ENCODE data around the gene KCNAB1.

Gene KCNAB1

GRCh38 chr3:156417559-156418132 lies 297.3 kb downstream of the KCNAB1 start:
- no peak for DNase-seq

DNA sequence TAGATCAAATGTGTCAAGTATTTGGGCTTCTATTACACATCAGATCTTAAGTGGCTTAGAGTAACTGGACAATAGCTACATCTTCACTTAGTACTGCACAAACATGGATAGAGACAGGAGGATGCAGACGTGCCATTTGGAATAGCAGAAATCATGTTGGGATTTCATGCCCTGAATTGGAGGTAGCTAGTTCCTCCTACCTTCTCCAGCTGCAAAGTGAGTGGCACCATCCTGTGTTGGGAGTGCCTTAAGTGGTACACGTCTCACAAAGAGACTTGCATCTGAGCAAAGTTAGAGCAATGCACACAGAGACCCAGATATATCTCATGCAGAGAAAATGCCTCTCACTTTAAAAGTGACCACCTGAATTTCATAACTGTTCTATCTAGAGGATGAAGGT lies 298.1 kb downstream of the KCNAB1 start:
- no peak for DNase-seq

DNA sequence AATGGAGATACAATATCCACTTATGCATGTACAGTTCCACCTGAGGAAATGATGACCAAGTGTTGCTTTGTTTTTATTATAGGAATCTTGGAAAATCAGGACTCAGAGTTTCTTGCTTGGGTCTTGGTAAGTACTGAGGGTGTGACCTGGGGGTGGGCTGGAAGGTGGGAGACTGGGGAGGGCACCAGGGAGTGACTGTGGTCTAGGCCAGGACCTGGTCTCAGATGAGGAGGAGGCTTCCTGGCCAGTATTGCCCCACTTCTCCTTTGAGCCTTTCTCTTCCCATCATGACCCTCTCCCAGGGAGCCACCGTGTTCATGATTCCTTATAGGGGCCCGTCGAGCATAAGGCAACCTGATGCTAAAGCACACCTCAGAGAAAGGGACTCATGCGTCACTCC lies 301.2 kb downstream of the KCNAB1 start:
- no peak for DNase-seq

DNA sequence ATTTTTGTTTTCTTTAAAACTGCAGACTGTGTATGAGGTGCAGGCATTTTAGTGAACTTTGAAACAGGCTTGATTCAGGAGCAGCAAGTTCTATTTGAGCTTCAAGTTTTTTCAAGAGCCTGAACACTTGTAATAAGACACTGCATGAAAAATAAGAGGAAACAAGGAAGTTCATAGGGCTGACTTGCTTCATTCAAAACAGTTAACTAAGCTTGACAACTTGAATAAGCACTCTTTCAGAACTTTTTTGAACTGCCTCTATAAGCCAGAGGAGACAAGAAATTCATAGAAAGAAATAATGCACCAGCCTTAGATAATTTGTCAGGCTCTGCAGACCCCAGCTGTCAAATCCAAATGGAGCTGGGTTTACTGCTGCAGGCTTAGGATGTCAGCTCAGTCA lies 304.4 kb downstream of the KCNAB1 start:
- DNase-seq, result no peak

DNA sequence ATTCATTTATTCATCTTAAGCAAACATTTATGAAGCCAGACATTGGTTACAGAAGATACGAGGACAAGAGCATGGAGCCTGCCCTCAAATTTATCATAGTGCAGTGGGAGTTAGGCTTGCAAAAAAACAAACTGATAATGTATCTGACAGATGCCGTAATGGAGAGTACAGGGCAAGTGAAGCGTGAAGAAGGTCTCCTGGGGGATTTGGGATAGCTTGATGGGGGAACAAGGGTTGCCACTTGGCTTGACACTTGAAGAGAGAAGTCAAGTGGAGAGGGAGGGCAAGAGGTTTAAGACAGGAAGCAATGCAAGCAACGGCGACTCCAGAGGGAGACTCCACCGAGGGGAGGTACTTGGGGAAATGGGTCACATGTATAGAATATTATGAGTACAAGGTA lies 305.3 kb downstream of the KCNAB1 start:
- no peak for DNase-seq

GRCh38 chr3:156429125-156429524 lies 308.7 kb downstream of the KCNAB1 start:
- DNase-seq, result no peak

GRCh38 chr3:156431334-156432124 lies 311.2 kb downstream of the KCNAB1 start:
- DNase-seq, result no peak

GRCh38 chr3:156432563-156432962 lies 312.2 kb downstream of the KCNAB1 start:
- DNase-seq, result no peak

GRCh38 chr3:156433138-156433537 lies 312.8 kb downstream of the KCNAB1 start:
- no peak for DNase-seq

DNA sequence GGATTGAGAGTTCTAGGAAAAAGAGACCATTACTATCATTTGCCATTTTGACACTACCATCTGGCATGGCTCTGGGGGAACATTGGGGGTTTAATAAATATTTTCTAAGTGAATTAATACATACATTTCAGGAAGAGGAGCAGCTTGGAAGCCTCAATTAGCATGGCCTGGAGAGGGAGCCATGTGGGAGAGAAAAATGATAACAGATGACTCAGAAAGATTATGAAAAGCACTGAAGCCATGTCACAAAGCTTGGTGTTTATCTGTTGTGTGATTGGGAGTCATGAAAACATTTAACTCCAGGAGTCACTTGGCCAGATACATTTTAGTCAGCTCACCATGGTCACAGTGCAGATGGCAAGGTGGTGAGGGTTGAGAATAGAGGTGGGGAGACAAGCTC lies 313.5 kb downstream of the KCNAB1 start:
- DNase-seq, result no peak

- no peak for DNase-seq
Measured at GRCh38 chr3:156434921-156435320, 314.5 kb downstream of the KCNAB1 start.

DNA sequence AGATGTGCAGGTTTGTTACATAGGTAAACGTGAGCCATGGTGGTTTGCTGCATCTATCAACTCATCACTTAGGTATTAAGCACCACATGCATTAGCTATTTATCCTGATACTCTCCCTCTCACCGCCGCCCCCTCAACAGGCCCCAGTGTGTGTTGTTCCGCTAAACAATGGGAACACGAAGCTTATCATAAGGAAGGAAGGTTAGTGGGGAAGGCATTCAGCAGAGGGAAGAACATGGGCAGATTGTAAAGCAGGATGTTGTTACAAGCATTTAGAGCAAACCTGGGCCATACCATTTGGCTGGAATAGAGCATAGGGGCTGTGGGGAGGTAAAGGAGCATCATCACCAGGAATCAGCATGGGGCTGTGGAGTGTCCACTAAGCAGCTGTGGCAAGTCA lies 322.7 kb downstream of the KCNAB1 start:
- DNase-seq, result no peak

GRCh38 chr3:156445117-156446090 lies 325.0 kb downstream of the KCNAB1 start:
- no peak for DNase-seq

- DNase-seq, result peak; percentile 37
Measured at GRCh38 chr3:156448300-156448699, 327.9 kb downstream of the KCNAB1 start.

- DNase-seq, result no peak
Measured at GRCh38 chr3:156449710-156450574, 329.6 kb downstream of the KCNAB1 start.

DNA sequence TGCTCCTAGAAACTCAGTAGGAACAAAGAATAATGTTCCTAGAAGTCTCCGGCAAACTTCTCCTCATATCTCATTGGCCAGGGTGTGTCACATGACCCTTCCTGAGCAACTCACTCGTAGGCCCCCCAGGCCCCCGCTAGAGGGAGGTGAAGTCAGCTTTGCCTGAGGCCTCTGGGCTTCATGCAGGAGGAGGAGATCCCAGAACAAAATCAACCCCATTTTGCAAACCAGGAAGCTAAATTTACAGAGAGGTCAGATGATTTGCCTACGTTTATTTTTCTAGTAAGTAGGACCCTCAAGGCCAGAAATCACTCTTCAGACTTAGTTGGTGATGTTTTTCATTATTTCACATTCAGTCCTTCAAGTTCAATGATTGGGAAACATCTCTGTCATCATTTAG lies 335.5 kb downstream of the KCNAB1 start:
- no peak for DNase-seq

DNA sequence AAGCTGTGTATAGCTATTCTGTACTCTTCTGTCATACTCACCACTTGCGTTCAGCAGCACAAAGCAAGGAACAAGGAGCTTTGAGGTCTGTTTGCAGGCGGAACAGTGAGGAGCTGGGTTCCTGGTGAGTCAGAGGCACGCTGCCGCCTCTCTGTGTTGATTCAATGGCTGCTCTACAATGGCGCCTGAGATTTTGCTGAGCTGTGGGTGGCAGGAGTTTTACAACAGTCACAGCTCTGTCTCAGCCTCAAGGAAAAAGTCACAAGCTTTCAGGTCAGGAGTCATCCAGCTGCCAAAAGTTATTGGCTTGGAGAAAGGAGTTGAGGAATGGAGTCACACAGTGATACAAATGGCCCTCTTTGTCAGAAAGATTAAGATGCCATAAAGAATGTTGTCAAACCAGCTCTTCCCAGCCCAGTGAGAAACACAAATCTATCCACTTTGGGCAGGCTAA lies 336.4 kb downstream of the KCNAB1 start:
- no peak for DNase-seq

- DNase-seq, result no peak
Measured at GRCh38 chr3:156459434-156459833, 339.1 kb downstream of the KCNAB1 start.

DNA sequence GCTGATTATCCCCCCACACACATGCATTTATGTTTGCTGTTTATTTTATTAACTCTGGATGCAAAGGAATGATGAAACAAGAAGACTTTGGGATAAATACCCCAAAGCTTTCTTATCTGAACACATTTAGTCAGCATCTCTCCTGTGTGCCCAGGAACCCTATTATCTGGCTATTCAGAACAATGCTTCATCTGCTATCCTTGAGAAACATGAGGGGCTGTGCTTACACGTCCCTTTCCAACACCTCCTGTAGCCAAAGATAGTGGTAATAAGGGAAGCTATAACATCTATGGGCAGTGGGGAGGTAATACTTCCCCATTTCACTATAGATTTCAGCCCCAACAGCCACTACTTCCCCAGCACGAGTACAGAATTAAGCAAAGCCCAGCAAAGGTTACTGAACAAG lies 339.8 kb downstream of the KCNAB1 start:
- no peak for DNase-seq

- DNase-seq, result no peak
Measured at GRCh38 chr3:156461889-156462288, 341.5 kb downstream of the KCNAB1 start.

DNA sequence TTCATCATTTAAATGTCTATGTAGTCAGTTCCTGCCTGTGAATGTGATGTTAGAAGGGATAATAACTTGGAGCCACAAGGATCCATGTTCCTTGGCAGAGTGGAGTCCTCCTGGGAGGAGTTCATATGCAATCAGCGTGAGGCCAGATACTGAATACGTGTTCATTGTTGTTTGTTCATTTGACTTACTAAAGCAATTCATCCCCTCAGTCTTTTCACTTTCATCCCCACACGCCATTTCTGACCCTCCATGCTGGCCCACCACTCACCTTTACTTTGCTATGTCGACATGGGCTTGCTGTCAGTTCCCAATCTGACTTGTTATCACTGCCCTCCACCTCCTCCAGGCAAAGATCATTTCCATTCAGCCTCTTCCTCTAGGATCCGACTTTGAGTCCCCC lies 342.7 kb downstream of the KCNAB1 start:
- no peak for DNase-seq

- no peak for DNase-seq
Measured at GRCh38 chr3:156465194-156465593, 344.8 kb downstream of the KCNAB1 start.

GRCh38 chr3:156469456-156469855 lies 349.1 kb downstream of the KCNAB1 start:
- no peak for DNase-seq
